ENCODE results near the gene ASPHD1. TPM values are rescaled to one million over a fixed set of nuclear protein-coding genes. Genes with fewer than 3 reads are reported as not detected.
"Not testable (repeated sequence)": the region's sequence is repeated elsewhere in the genome, so short reads cannot be mapped to it uniquely, and the experiment has no call there.

ASPHD1 gene
- polyA plus RNA-seq, 3 donors = 0.95 to 1.4 (median 1.0) TPM

- no peak for DNase-seq
Measured at GRCh38 chr16:29876594-29877249, 23.6 kb upstream of the ASPHD1 start.

GRCh38 chr16:29877266-29877961 is 22.9 kb upstream of the ASPHD1 start:
- no peak for DNase-seq

GRCh38 chr16:29878172-29878571 is 22.1 kb upstream of the ASPHD1 start:
- no peak for DNase-seq

- no peak for DNase-seq
Measured at GRCh38 chr16:29881050-29881449, 19.2 kb upstream of the ASPHD1 start.

GRCh38 chr16:29883987-29884386 is 16.3 kb upstream of the ASPHD1 start:
- DNase-seq = no peak

GRCh38 chr16:29889372-29889771 is 10.9 kb upstream of the ASPHD1 start:
- DNase-seq = not testable (repeated sequence)

GRCh38 chr16:29891525-29892457 is 8.5 kb upstream of the ASPHD1 start:
- no peak for DNase-seq

- no peak for DNase-seq
Measured at GRCh38 chr16:29892458-29892813, 7.9 kb upstream of the ASPHD1 start.

GRCh38 chr16:29893553-29893952 is 6.7 kb upstream of the ASPHD1 start:
- DNase-seq = no peak

GRCh38 chr16:29894352-29894751 is 5.9 kb upstream of the ASPHD1 start:
- no peak for DNase-seq

- no peak for DNase-seq
Measured at GRCh38 chr16:29896841-29897240, 3.4 kb upstream of the ASPHD1 start.

GRCh38 chr16:29897333-29897732 is 3.0 kb upstream of the ASPHD1 start:
- DNase-seq = no peak

GRCh38 chr16:29898135-29898803 is 2.0 kb upstream of the ASPHD1 start:
- no peak for DNase-seq

- no peak for DNase-seq
Measured at GRCh38 chr16:29898804-29899515, 1.3 kb upstream of the ASPHD1 start.

GRCh38 chr16:29899516-29900101 is 679 bp upstream of the ASPHD1 start, which contains the start of gene SEZ6L2:
Gene SEZ6L2, minus strand, starts transcription at chr16:29899550. Its CDS starts 531 bp downstream, at chr16:29899019.
- peak; percentile 81 for DNase-seq

- no peak for DNase-seq
Measured at GRCh38 chr16:29900888-29901606, 759 bp downstream of the ASPHD1 start.

GRCh38 chr16:29901607-29901945 is 1.3 kb downstream of the ASPHD1 start:
- no peak for DNase-seq

- DNase-seq = no peak
Measured at GRCh38 chr16:29903590-29903989, 3.3 kb downstream of the ASPHD1 start.

- no peak for DNase-seq
Measured at GRCh38 chr16:29904947-29905346, 4.7 kb downstream of the ASPHD1 start.

- no peak for DNase-seq
Measured at GRCh38 chr16:29905668-29906067, 5.4 kb downstream of the ASPHD1 start.
